Measurements from ENCODE around the gene S100Z.

The S100Z gene

GRCh38 chr5:76954383-76954763 is 104.6 kb downstream of the S100Z start:
- no peak for DNase-seq

DNA sequence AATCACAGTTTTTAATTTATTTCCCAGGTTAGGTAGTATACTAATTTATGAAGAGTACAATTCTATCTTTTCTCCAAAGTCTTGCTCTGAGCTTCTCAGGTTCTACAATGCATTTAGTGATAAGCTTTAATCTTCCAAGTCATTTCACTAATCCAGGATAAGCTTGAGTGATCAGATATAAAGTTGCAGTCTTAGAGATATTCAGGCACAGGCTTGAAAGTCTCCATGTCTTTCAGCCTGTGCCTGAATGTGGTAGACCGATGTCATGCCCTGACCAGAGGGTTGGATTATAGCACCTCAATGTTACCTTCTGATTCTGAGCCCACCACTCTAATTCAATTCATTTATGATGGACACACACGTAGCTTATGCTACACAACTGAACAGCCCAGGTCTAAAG is 106.2 kb downstream of the S100Z start:
- DNase-seq = no peak

DNA sequence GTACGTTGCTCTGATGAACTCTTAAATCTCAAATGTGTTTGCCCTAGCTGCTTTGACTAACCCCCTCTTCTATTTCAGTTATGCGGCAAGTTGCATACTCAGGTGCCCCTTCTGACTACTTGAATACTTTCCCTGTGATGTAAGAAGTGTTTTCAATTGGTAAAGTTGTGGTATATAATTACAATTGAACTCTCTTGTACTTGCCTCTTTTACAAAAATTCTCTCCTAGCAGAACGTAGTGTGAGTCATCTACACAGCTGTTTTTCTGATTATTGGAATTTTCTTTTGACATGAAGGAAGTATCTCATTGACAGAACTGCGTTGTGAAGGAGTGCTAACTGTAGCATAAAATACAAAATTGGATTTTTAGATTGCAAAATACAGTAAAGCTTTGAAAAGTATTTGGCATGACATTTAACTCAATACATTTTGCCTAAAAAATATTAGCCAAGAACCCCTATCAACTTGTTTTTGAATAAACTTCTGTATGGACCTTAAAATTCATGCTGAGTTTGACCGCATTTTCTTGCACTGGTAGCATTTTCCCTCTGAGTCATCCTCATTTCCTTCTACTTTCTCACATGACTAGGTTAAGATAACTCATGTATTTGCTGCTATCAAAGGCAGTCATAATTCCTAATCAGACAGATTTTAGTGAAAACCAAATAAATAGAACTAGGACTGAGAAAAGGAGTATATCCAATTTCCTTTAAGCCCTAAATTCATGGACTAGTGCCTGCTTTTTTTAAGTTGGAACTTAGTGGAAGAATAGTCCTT is 109.4 kb downstream of the S100Z start:
- DNase-seq = no peak

DNA sequence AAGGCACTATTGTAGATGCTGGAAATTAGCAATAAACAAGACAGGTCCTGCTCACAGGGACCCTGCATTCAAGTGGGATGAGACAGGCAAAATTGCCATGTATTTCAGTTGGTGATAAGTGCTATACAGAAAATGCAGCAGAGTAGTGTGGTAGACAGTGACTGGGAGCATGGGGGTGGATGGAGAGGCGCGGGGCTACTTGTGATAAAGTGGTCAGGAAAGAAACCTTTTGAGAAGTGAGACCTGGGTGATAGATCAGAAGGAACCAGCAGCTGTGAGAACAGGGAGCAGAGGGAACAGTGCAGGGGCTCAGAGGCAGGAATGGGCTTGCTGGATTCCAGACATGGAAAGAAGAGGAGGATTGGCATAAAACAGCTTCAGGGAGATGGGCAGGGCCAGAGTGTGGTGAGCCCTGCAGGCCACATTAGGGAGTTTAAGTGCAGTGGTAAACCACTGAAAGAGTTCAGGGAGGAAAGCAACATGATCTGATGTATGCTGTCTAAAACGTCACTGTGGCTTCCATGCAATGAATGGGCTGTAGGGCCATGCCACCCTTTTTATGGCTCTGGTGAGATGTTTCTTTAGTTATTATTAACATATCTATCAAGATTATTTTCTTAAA is 110.3 kb downstream of the S100Z start:
- DNase-seq = no peak

- no peak for DNase-seq
These were observed 114.2 kb downstream of the S100Z start for GRCh38 chr5:76964060-76964459.

Data from activated CD8-positive, alpha-beta memory T cell treated with anti-CD3 and anti-CD28 coated beads for 24 hours (primary cell).